ENCODE results near the gene TMEM54. TPM values are rescaled to one million over a fixed set of nuclear protein-coding genes. Genes with fewer than 3 reads are reported as not detected.

The TMEM54 gene
- total and polyA plus RNA-seq, 4 donors, result 0.92 to 10.9 (median 2.6) TPM

DNA sequence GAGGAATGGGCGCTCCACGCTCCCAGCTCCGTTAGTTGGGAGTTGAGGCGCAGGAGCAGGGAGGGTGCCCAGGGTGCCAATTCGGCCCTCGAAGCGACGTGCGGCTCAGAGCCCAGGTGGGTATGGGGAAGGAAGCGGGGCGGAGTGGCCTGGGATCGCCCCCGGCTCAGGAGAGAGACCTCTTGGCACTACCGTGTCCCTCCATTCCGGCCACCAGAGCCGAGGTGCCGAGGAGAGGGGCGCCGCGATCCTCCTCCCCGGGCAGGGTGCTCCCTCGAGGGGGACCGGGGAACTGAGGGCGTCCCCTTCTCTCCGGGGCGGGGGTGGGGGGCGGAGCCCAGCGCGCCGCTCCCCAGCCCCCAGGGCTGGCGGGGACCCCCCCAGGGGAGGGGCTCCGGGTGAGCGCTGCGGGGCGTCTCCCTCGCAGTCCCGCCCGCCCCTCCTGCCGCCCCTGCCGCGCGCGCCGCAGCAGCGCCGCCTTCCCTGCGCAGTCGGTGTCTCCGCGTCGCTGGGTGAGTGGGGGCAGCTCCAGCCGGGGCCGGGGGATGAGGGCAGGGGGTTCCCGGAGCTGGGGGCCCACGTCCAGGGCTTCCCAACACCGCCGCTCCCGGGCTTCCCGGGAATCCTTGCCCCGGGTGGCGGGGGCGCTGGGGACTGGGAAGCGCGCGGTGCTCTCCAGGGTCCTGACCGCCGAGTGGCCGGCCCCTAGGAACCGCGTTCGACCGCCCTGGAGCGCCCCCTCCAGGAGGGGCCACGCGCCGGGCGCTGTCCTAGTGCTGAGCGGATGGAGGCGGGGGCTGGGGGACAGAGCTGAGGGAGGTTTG is 15.0 kb downstream of the TMEM54 start, which contains the start of gene HPCA:
TSS of gene HPCA (plus strand) at position 488 of the 824 bp plus-strand sequence. CDS start 2,408 bp downstream, outside the sequence.
- TF ChIP-seq, protein P1, sequence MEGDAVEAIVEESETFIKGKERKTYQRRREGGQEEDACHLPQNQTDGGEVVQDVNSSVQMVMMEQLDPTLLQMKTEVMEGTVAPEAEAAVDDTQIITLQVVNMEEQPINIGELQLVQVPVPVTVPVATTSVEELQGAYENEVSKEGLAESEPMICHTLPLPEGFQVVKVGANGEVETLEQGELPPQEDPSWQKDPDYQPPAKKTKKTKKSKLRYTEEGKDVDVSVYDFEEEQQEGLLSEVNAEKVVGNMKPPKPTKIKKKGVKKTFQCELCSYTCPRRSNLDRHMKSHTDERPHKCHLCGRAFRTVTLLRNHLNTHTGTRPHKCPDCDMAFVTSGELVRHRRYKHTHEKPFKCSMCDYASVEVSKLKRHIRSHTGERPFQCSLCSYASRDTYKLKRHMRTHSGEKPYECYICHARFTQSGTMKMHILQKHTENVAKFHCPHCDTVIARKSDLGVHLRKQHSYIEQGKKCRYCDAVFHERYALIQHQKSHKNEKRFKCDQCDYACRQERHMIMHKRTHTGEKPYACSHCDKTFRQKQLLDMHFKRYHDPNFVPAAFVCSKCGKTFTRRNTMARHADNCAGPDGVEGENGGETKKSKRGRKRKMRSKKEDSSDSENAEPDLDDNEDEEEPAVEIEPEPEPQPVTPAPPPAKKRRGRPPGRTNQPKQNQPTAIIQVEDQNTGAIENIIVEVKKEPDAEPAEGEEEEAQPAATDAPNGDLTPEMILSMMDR (IDR thresholded peaks at IDR 0.05; ENCODE audit: low read depth, low read length, missing input control), result peak; percentile 16
- no peak for TF ChIP-seq TAF1 (conservative IDR thresholded peaks at IDR 0.05)
- no peak for TF ChIP-seq FOXA1 (IDR thresholded peaks at IDR 0.05)
- TF ChIP-seq RAD21 (IDR thresholded peaks at IDR 0.05), result peak in 1 of 2 donors; percentile 29
- peak; percentile 98 for TF ChIP-seq REST (IDR thresholded peaks at IDR 0.05)
- Histone ChIP-seq H3K9ac (ENCODE audit: low read depth in 1 of 2, low read length in 2 of 2) (no peak within 1 kb of the TSS), H3K27me3 (ENCODE audit: control insufficient read depth in 4 of 4, insufficient read depth in 4 of 4, low read length in 3 of 4) (peaks cover 0 to 10% (median 3%) of the 10 kb centered on the region in 4 donors), H3K9me3 (ENCODE audit: control insufficient read depth in 4 of 4, low read length in 3 of 4) (no peaks in the 10 kb centered on the region), H3K4me3 (ENCODE audit: low read depth in 1 of 3, low read length in 3 of 3) (peak within 1 kb of the TSS in 1 of 3 donors; percentile 15), H3K36me3 (ENCODE audit: control insufficient read depth in 4 of 4, insufficient read depth in 3 of 4, low read depth in 1 of 4, low read length in 3 of 4) (no peaks in the 10 kb centered on the region), H3K4me1 (ENCODE audit: control insufficient read depth in 4 of 4, insufficient read depth in 4 of 4, low read length in 3 of 4) (peaks cover 0 to 5% (median under 1%) of the 10 kb centered on the region in 4 donors), H3K27ac (ENCODE audit: low read depth in 1 of 2, low read length in 2 of 2) (no peak within 1 kb of the TSS)
- peak; percentile 75 for DNase-seq (ENCODE audit: low spot score)
- WGBS, result 6% methylated on average over 79 of the region's 79 CpGs

DNA sequence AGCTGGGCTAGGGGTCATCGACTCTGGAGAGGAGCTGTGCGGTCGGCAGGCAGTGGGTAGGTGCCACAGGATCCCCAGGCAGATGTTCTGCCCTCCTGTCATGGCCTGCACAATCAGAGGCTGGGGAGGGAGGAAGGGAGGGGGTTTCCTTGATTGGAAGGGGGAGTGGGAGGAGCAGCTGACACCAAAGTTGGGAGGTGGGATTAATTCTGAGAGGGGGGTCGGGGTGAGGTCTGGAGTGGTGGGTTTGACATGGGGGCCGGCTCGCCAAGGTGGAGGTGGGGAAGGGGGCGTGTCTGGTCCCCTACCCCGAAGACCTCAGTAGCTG is 15.5 kb downstream of the TMEM54 start:
- WGBS, result 25% methylated on average over 8 of the region's 8 CpGs
- no peaks in the 10 kb centered on the region for H3K36me3 ChIP-seq (ENCODE audit: control insufficient read depth in 4 of 4, insufficient read depth in 3 of 4, low read depth in 1 of 4, low read length in 3 of 4)
- H3K9ac ChIP-seq (ENCODE audit: low read depth in 1 of 2, low read length in 2 of 2), result no peak overlapping the region
- H3K4me1 ChIP-seq (ENCODE audit: control insufficient read depth in 4 of 4, insufficient read depth in 4 of 4, low read length in 3 of 4), result peaks cover 0 to 5% (median under 1%) of the 10 kb centered on the region in 4 donors
- H3K4me3 ChIP-seq (ENCODE audit: low read depth in 1 of 3, low read length in 3 of 3), result no peak overlapping the region
- H3K27ac ChIP-seq (ENCODE audit: low read depth in 1 of 2, low read length in 2 of 2), result no peak overlapping the region
- TF ChIP-seq JUND (IDR thresholded peaks at IDR 0.05), result no peak
- no peak for TF ChIP-seq EGR1 (IDR thresholded peaks at IDR 0.05; ENCODE audit: low read depth in 2 of 2)
- TF ChIP-seq GABPA (IDR thresholded peaks at IDR 0.05 in 1 of 2, conservative IDR thresholded peaks at IDR 0.05 in 1 of 2), result no peak
- TF ChIP-seq FOXA1 (IDR thresholded peaks at IDR 0.05), result no peak
- no peak for TF ChIP-seq TAF1 (conservative IDR thresholded peaks at IDR 0.05)
- TF ChIP-seq SP1 (IDR thresholded peaks at IDR 0.05), result no peak
- TF ChIP-seq YY1 (IDR thresholded peaks at IDR 0.05), result no peak
- no peak for DNase-seq (ENCODE audit: low spot score)
- H3K27me3 ChIP-seq (ENCODE audit: control insufficient read depth in 4 of 4, insufficient read depth in 4 of 4, low read length in 3 of 4), result peaks cover 0 to 11% (median 3%) of the 10 kb centered on the region in 4 donors
- no peaks in the 10 kb centered on the region for H3K9me3 ChIP-seq (ENCODE audit: control insufficient read depth in 4 of 4, low read length in 3 of 4)

- DNase-seq (ENCODE audit: low spot score), result no peak
- Histone ChIP-seq H3K9me3 (ENCODE audit: control insufficient read depth in 4 of 4, low read length in 3 of 4) (no peaks in the 10 kb centered on the region), H3K27ac (ENCODE audit: low read depth in 1 of 2, low read length in 2 of 2) (no peak overlapping the region), H3K36me3 (ENCODE audit: control insufficient read depth in 4 of 4, insufficient read depth in 3 of 4, low read depth in 1 of 4, low read length in 3 of 4) (no peaks in the 10 kb centered on the region), H3K27me3 (ENCODE audit: control insufficient read depth in 4 of 4, insufficient read depth in 4 of 4, low read length in 3 of 4) (peaks cover 0 to 12% (median 3%) of the 10 kb centered on the region in 4 donors), H3K9ac (ENCODE audit: low read depth in 1 of 2, low read length in 2 of 2) (no peak overlapping the region), H3K4me1 (ENCODE audit: control insufficient read depth in 4 of 4, insufficient read depth in 4 of 4, low read length in 3 of 4) (peaks cover 0 to 5% (median under 1%) of the 10 kb centered on the region in 4 donors), H3K4me3 (ENCODE audit: low read depth in 1 of 3, low read length in 3 of 3) (no peak overlapping the region)
- WGBS, result 56% methylated on average over 12 of the region's 12 CpGs
- no peak for TF ChIP-seq JUND (IDR thresholded peaks at IDR 0.05)
- TF ChIP-seq RAD21 (IDR thresholded peaks at IDR 0.05), result no peak
These were observed 16.5 kb downstream of the TMEM54 start for GRCh38 chr1:32884726-32885125.
